ENCODE data around the gene ARHGEF12. TPM values are rescaled to one million over a fixed set of nuclear protein-coding genes. Genes with fewer than 3 reads are reported as not detected.

ARHGEF12 gene
- total and polyA plus RNA-seq, 2 experiments from 2014 or later, result 9.0 to 38.9 TPM

DNA sequence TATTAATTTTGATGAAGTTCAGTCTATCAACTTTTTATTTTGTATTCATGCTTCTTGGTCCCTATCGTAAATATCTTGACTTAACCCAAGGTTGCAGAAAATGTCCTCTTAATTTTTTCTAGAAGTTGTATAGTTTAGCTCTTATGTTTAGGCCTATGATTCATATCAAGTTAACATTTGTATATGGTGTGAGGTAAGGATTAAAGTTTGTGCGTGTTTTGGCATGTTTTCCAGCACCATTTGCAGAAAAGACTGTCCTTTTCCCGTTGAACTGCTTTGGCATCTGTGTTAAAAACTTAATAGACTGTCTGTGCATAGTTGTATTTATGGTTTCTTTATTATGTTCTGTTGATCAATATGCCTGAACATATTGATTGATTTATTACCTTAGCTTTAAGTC is 42.3 kb downstream of the ARHGEF12 start (continued):
- TF ChIP-seq, protein P1, sequence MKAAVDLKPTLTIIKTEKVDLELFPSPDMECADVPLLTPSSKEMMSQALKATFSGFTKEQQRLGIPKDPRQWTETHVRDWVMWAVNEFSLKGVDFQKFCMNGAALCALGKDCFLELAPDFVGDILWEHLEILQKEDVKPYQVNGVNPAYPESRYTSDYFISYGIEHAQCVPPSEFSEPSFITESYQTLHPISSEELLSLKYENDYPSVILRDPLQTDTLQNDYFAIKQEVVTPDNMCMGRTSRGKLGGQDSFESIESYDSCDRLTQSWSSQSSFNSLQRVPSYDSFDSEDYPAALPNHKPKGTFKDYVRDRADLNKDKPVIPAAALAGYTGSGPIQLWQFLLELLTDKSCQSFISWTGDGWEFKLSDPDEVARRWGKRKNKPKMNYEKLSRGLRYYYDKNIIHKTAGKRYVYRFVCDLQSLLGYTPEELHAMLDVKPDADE (IDR thresholded peaks at IDR 0.05), result no peak
- TF ChIP-seq JUNB (IDR thresholded peaks at IDR 0.05; ENCODE audit: unreplicated experiment), result no peak
- TF ChIP-seq NANOG (IDR thresholded peaks at IDR 0.05; ENCODE audit: borderline replicate concordance), result no peak
- no peak for TF ChIP-seq ZNF114 (CRISPR knock-in tag; IDR thresholded peaks at IDR 0.05)
- no peak for TF ChIP-seq POLR2AphosphoS5 (IDR thresholded peaks at IDR 0.05; ENCODE audit: low read depth)
- TF ChIP-seq, protein P2, sequence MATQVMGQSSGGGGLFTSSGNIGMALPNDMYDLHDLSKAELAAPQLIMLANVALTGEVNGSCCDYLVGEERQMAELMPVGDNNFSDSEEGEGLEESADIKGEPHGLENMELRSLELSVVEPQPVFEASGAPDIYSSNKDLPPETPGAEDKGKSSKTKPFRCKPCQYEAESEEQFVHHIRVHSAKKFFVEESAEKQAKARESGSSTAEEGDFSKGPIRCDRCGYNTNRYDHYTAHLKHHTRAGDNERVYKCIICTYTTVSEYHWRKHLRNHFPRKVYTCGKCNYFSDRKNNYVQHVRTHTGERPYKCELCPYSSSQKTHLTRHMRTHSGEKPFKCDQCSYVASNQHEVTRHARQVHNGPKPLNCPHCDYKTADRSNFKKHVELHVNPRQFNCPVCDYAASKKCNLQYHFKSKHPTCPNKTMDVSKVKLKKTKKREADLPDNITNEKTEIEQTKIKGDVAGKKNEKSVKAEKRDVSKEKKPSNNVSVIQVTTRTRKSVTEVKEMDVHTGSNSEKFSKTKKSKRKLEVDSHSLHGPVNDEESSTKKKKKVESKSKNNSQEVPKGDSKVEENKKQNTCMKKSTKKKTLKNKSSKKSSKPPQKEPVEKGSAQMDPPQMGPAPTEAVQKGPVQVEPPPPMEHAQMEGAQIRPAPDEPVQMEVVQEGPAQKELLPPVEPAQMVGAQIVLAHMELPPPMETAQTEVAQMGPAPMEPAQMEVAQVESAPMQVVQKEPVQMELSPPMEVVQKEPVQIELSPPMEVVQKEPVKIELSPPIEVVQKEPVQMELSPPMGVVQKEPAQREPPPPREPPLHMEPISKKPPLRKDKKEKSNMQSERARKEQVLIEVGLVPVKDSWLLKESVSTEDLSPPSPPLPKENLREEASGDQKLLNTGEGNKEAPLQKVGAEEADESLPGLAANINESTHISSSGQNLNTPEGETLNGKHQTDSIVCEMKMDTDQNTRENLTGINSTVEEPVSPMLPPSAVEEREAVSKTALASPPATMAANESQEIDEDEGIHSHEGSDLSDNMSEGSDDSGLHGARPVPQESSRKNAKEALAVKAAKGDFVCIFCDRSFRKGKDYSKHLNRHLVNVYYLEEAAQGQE (IDR thresholded peaks at IDR 0.05; ENCODE audit: unreplicated experiment), result no peak

DNA sequence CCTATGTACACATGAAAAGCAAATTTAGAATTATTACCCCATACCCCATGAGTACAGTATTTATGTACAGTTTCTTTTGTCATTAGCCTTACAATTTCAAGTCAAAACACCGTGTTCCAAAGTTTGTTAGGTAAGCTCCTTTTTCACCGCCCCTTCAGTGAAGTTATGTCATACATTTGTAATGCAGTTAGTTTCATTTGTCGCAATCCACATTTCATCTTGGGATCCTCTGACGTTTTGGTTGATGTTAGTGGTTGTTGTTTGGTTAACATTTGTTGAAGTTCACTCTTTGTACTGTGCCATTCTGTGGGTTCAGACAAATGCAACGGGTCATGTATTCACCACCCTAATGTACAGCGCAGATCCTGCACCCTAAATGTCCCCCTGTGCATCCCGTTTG is 45.2 kb downstream of the ARHGEF12 start:
- no peak overlapping the region for H3K4me3 ChIP-seq
- H3K36me3 ChIP-seq (ENCODE audit: insufficient read depth), result 0 out of 2 replicates have a peak, but pooled peaks cover 5% of the 10 kb centered on the region
- H3K79me2 ChIP-seq (replicated peaks; ENCODE audit: insufficient read depth), result peaks cover 97% of the 10 kb centered on the region
- ATAC-seq (no peak), DNase-seq (ENCODE audit: low spot score) (no peak)
- no peak overlapping the region for H3K4me2 ChIP-seq
- H3K27me3 ChIP-seq (ENCODE audit: insufficient read depth), result no peaks in the 10 kb centered on the region
- H3K27ac ChIP-seq (ENCODE audit: low read depth), result no peak overlapping the region
- no peaks in the 10 kb centered on the region for H4K20me1 ChIP-seq (replicated peaks; ENCODE audit: insufficient read depth)
- H3K4me1 ChIP-seq (ENCODE audit: insufficient read depth), result peaks cover 20% of the 10 kb centered on the region
- no peaks in the 10 kb centered on the region; the same call in 1 of the 2 replicates for H3F3A ChIP-seq (replicated peaks; ENCODE audit: low read depth)
- H3K9me2 ChIP-seq (ENCODE audit: insufficient read depth), result no peaks in the 10 kb centered on the region
- Mint-ChIP-seq H3K4me1 (peaks cover 17% of the 10 kb centered on the region), H3K9me3 (peaks cover 32% of the 10 kb centered on the region), H3K4me3 (no peak overlapping the region), H3K27me3 (ENCODE audit: insufficient read depth, low read depth, poor library complexity) (peaks cover 2% of the 10 kb centered on the region), H3K27ac (no peak overlapping the region), H3K36me3 (ENCODE audit: low read depth) (peaks cover 31% of the 10 kb centered on the region)
- no peak overlapping the region for H2AFZ ChIP-seq
- no peak for TF ChIP-seq CREB1 (CRISPR knock-in tag; IDR thresholded peaks at IDR 0.05; ENCODE audit: low read depth)

DNA sequence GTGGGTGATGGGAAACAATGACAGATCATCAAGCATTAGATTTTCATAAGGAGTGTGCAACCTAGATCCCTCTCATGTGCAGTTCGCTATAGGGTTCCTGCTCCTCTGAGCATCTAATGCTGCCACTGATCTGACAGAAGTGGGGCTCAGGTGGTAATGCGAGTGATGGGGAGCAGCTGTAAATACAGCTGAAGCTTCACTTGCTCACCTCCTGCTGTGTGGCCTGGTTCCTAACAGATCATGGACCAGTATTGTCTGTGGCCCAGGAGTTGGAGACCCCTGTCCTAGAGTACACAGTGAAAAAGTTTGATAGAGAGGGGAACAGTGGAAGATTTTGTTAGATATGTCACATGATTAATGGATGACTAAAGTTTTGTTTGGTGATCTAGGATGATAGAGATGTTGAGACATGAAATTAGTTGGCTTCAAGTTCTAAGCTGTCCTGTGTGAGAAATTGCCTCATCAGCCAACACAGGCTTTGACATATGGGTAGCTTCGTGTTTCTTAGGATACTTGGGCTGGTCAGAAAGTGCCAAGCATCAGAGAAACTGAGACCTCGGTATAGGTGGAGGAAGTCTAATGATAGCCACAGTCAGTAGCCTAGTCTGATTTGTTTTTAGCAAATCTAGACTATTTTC is 47.4 kb downstream of the ARHGEF12 start:
- no peak overlapping the region for H3K27ac ChIP-seq (ENCODE audit: low read depth)
- H3K79me2 ChIP-seq (replicated peaks; ENCODE audit: insufficient read depth), result peaks cover 97% of the 10 kb centered on the region
- no peak for ATAC-seq
- Mint-ChIP-seq H3K4me3 (no peak overlapping the region), H3K27ac (no peak overlapping the region), H3K4me1 (peaks cover 17% of the 10 kb centered on the region), H3K36me3 (ENCODE audit: low read depth) (peaks cover 14% of the 10 kb centered on the region), H3K9me3 (peaks cover 18% of the 10 kb centered on the region), H3K27me3 (ENCODE audit: insufficient read depth, low read depth, poor library complexity) (peaks cover 2% of the 10 kb centered on the region)
- no peak overlapping the region for H3K4me2 ChIP-seq
- no peaks in the 10 kb centered on the region for H3K36me3 ChIP-seq (ENCODE audit: insufficient read depth)
- H4K20me1 ChIP-seq (replicated peaks; ENCODE audit: insufficient read depth), result no peaks in the 10 kb centered on the region
- no peaks in the 10 kb centered on the region for H3F3A ChIP-seq (replicated peaks; ENCODE audit: low read depth)
- H3K4me1 ChIP-seq (ENCODE audit: insufficient read depth), result peaks cover 20% of the 10 kb centered on the region
- no peak overlapping the region for H3K4me3 ChIP-seq
- H3K9me2 ChIP-seq (ENCODE audit: insufficient read depth), result no peaks in the 10 kb centered on the region
- no peak for DNase-seq (ENCODE audit: low spot score)
- H2AFZ ChIP-seq, result no peak overlapping the region
- H3K27me3 ChIP-seq (ENCODE audit: insufficient read depth), result no peaks in the 10 kb centered on the region
- TF ChIP-seq ZNF331 (CRISPR knock-in tag; IDR thresholded peaks at IDR 0.05; ENCODE audit: low read depth), result no peak
- TF ChIP-seq, protein P3, sequence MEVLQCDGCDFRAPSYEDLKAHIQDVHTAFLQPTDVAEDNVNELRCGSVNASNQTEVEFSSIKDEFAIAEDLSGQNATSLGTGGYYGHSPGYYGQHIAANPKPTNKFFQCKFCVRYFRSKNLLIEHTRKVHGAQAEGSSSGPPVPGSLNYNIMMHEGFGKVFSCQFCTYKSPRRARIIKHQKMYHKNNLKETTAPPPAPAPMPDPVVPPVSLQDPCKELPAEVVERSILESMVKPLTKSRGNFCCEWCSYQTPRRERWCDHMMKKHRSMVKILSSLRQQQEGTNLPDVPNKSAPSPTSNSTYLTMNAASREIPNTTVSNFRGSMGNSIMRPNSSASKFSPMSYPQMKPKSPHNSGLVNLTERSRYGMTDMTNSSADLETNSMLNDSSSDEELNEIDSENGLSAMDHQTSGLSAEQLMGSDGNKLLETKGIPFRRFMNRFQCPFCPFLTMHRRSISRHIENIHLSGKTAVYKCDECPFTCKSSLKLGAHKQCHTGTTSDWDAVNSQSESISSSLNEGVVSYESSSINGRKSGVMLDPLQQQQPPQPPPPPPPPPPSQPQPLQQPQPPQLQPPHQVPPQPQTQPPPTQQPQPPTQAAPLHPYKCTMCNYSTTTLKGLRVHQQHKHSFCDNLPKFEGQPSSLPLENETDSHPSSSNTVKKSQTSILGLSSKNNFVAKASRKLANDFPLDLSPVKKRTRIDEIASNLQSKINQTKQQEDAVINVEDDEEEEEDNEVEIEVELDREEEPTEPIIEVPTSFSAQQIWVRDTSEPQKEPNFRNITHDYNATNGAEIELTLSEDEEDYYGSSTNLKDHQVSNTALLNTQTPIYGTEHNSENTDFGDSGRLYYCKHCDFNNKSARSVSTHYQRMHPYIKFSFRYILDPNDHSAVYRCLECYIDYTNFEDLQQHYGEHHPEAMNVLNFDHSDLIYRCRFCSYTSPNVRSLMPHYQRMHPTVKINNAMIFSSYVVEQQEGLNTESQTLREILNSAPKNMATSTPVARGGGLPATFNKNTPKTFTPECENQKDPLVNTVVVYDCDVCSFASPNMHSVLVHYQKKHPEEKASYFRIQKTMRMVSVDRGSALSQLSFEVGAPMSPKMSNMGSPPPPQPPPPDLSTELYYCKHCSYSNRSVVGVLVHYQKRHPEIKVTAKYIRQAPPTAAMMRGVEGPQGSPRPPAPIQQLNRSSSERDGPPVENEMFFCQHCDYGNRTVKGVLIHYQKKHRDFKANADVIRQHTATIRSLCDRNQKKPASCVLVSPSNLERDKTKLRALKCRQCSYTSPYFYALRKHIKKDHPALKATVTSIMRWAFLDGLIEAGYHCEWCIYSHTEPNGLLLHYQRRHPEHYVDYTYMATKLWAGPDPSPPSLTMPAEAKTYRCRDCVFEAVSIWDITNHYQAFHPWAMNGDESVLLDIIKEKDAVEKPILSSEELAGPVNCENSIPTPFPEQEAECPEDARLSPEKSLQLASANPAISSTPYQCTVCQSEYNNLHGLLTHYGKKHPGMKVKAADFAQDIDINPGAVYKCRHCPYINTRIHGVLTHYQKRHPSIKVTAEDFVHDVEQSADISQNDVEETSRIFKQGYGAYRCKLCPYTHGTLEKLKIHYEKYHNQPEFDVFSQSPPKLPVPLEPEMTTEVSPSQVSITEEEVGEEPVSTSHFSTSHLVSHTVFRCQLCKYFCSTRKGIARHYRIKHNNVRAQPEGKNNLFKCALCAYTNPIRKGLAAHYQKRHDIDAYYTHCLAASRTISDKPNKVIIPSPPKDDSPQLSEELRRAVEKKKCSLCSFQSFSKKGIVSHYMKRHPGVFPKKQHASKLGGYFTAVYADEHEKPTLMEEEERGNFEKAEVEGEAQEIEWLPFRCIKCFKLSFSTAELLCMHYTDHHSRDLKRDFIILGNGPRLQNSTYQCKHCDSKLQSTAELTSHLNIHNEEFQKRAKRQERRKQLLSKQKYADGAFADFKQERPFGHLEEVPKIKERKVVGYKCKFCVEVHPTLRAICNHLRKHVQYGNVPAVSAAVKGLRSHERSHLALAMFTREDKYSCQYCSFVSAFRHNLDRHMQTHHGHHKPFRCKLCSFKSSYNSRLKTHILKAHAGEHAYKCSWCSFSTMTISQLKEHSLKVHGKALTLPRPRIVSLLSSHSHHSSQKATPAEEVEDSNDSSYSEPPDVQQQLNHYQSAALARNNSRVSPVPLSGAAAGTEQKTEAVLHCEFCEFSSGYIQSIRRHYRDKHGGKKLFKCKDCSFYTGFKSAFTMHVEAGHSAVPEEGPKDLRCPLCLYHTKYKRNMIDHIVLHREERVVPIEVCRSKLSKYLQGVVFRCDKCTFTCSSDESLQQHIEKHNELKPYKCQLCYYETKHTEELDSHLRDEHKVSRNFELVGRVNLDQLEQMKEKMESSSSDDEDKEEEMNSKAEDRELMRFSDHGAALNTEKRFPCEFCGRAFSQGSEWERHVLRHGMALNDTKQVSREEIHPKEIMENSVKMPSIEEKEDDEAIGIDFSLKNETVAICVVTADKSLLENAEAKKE (CRISPR knock-in tag; IDR thresholded peaks at IDR 0.05), result no peak
